ENCODE data around the gene SLC30A3. TPM values are rescaled to one million over a fixed set of nuclear protein-coding genes. Genes with fewer than 3 reads are reported as not detected.

Gene SLC30A3
- total and polyA plus RNA-seq, 4 donors: 2.9 to 30.2 (median 12.1) TPM

GRCh38 chr2:27290549-27290948 lies 27.7 kb upstream of the SLC30A3 start:
- 90% methylated on average over 2 of the region's 5 CpGs for WGBS (ENCODE audit: insufficient coverage)
- DNase-seq (ENCODE audit: low read depth in 4 of 6, low spot score in 6 of 6): no peak
- no peak overlapping the region for H3K27ac ChIP-seq (ENCODE audit: low read depth, low read length)
- H3K36me3 ChIP-seq (ENCODE audit: control insufficient read depth, insufficient read depth, low read length): no peaks in the 10 kb centered on the region
- H3K27me3 ChIP-seq (ENCODE audit: control insufficient read depth, insufficient read depth, low read length): peaks cover 11% of the 10 kb centered on the region
- no peaks in the 10 kb centered on the region for H3K4me1 ChIP-seq (ENCODE audit: control insufficient read depth, insufficient read depth, low read length)
- no peak overlapping the region for H3K4me3 ChIP-seq (ENCODE audit: low read depth, low read length)
- no peaks in the 10 kb centered on the region for H3K9me3 ChIP-seq (ENCODE audit: control insufficient read depth, insufficient read depth, low read length)

GRCh38 chr2:27288610-27289009 lies 25.8 kb upstream of the SLC30A3 start:
- no CpG with 5 or more reads among the region's 3 CpGs for WGBS (ENCODE audit: insufficient coverage)
- DNase-seq (ENCODE audit: low read depth in 4 of 6, low spot score in 6 of 6): no peak
- Histone ChIP-seq H3K9me3 (ENCODE audit: control insufficient read depth, insufficient read depth, low read length) (no peaks in the 10 kb centered on the region), H3K27me3 (ENCODE audit: control insufficient read depth, insufficient read depth, low read length) (peaks cover 15% of the 10 kb centered on the region), H3K4me1 (ENCODE audit: control insufficient read depth, insufficient read depth, low read length) (no peaks in the 10 kb centered on the region), H3K27ac (ENCODE audit: low read depth, low read length) (no peak overlapping the region), H3K36me3 (ENCODE audit: control insufficient read depth, insufficient read depth, low read length) (no peaks in the 10 kb centered on the region), H3K4me3 (ENCODE audit: low read depth, low read length) (no peak overlapping the region)

GRCh38 chr2:27285481-27285880 lies 22.6 kb upstream of the SLC30A3 start:
- WGBS (ENCODE audit: insufficient coverage): 75% methylated on average over 1 of the region's 6 CpGs
- no peak for DNase-seq (ENCODE audit: low read depth in 4 of 6, low spot score in 6 of 6)
- H3K27ac ChIP-seq (ENCODE audit: low read depth, low read length): no peak overlapping the region

GRCh38 chr2:27284996-27285395 lies 22.1 kb upstream of the SLC30A3 start:
- Histone ChIP-seq H3K27ac (ENCODE audit: low read depth, low read length) (no peak overlapping the region), H3K4me3 (ENCODE audit: low read depth, low read length) (no peak overlapping the region), H3K36me3 (ENCODE audit: control insufficient read depth, insufficient read depth, low read length) (no peaks in the 10 kb centered on the region), H3K9me3 (ENCODE audit: control insufficient read depth, insufficient read depth, low read length) (no peaks in the 10 kb centered on the region), H3K27me3 (ENCODE audit: control insufficient read depth, insufficient read depth, low read length) (peaks cover 15% of the 10 kb centered on the region), H3K4me1 (ENCODE audit: control insufficient read depth, insufficient read depth, low read length) (peaks cover 8% of the 10 kb centered on the region)
- WGBS (ENCODE audit: insufficient coverage): no CpG with 5 or more reads among the region's 1 CpG
- DNase-seq (ENCODE audit: low read depth in 4 of 6, low spot score in 6 of 6): no peak

More at GRCh38 chr2:27285481-27285880, 22.6 kb upstream of the SLC30A3 start:
- Histone ChIP-seq H3K36me3 (ENCODE audit: control insufficient read depth, insufficient read depth, low read length) (no peaks in the 10 kb centered on the region), H3K27me3 (ENCODE audit: control insufficient read depth, insufficient read depth, low read length) (peaks cover 15% of the 10 kb centered on the region), H3K4me3 (ENCODE audit: low read depth, low read length) (no peak overlapping the region), H3K9me3 (ENCODE audit: control insufficient read depth, insufficient read depth, low read length) (no peaks in the 10 kb centered on the region), H3K4me1 (ENCODE audit: control insufficient read depth, insufficient read depth, low read length) (peaks cover 8% of the 10 kb centered on the region)

- 23% methylated on average over 2 of the region's 5 CpGs for WGBS (ENCODE audit: insufficient coverage)
- Histone ChIP-seq H3K27me3 (ENCODE audit: control insufficient read depth, insufficient read depth, low read length) (peaks cover 16% of the 10 kb centered on the region), H3K27ac (ENCODE audit: low read depth, low read length) (no peak overlapping the region), H3K4me3 (ENCODE audit: low read depth, low read length) (no peak overlapping the region), H3K4me1 (ENCODE audit: control insufficient read depth, insufficient read depth, low read length) (peaks cover 8% of the 10 kb centered on the region), H3K36me3 (ENCODE audit: control insufficient read depth, insufficient read depth, low read length) (no peaks in the 10 kb centered on the region), H3K9me3 (ENCODE audit: control insufficient read depth, insufficient read depth, low read length) (no peaks in the 10 kb centered on the region)
- DNase-seq (ENCODE audit: low read depth in 4 of 6, low spot score in 6 of 6): no peak
Observed at GRCh38 chr2:27282892-27283291, 20.0 kb upstream of the SLC30A3 start.

GRCh38 chr2:27281855-27282559 lies 19.2 kb upstream of the SLC30A3 start, which contains the start of gene TRIM54:
Gene TRIM54, plus strand, starts transcription at chr2:27282429. Its CDS starts 303 bp downstream, at chr2:27282732.
- H3K4me1 ChIP-seq (ENCODE audit: control insufficient read depth, insufficient read depth, low read length): peaks cover 8% of the 10 kb centered on the region
- H3K27me3 ChIP-seq (ENCODE audit: control insufficient read depth, insufficient read depth, low read length): peaks cover 16% of the 10 kb centered on the region
- no peaks in the 10 kb centered on the region for H3K9me3 ChIP-seq (ENCODE audit: control insufficient read depth, insufficient read depth, low read length)
- no peak within 1 kb of the TSS for H3K4me3 ChIP-seq (ENCODE audit: low read depth, low read length)
- no peak within 1 kb of the TSS for H3K27ac ChIP-seq (ENCODE audit: low read depth, low read length)
- 55% methylated on average over 4 of the region's 5 CpGs for WGBS (ENCODE audit: insufficient coverage)
- no peak for DNase-seq (ENCODE audit: low read depth in 4 of 6, low spot score in 6 of 6)
- no peaks in the 10 kb centered on the region for H3K36me3 ChIP-seq (ENCODE audit: control insufficient read depth, insufficient read depth, low read length)

GRCh38 chr2:27281442-27281841 lies 18.6 kb upstream of the SLC30A3 start:
- no peak for DNase-seq (ENCODE audit: low read depth in 4 of 6, low spot score in 6 of 6)
- Histone ChIP-seq H3K4me3 (ENCODE audit: low read depth, low read length) (no peak overlapping the region), H3K36me3 (ENCODE audit: control insufficient read depth, insufficient read depth, low read length) (no peaks in the 10 kb centered on the region), H3K27ac (ENCODE audit: low read depth, low read length) (no peak overlapping the region), H3K27me3 (ENCODE audit: control insufficient read depth, insufficient read depth, low read length) (peaks cover 16% of the 10 kb centered on the region), H3K9me3 (ENCODE audit: control insufficient read depth, insufficient read depth, low read length) (no peaks in the 10 kb centered on the region), H3K4me1 (ENCODE audit: control insufficient read depth, insufficient read depth, low read length) (peaks cover 8% of the 10 kb centered on the region)
- WGBS (ENCODE audit: insufficient coverage): 74% methylated on average over 3 of the region's 3 CpGs

- DNase-seq (ENCODE audit: low read depth in 4 of 6, low spot score in 6 of 6): no peak
- Histone ChIP-seq H3K27me3 (ENCODE audit: control insufficient read depth, insufficient read depth, low read length) (peaks cover 16% of the 10 kb centered on the region), H3K27ac (ENCODE audit: low read depth, low read length) (no peak overlapping the region), H3K4me3 (ENCODE audit: low read depth, low read length) (no peak overlapping the region), H3K9me3 (ENCODE audit: control insufficient read depth, insufficient read depth, low read length) (no peaks in the 10 kb centered on the region), H3K36me3 (ENCODE audit: control insufficient read depth, insufficient read depth, low read length) (no peaks in the 10 kb centered on the region), H3K4me1 (ENCODE audit: control insufficient read depth, insufficient read depth, low read length) (peaks cover 8% of the 10 kb centered on the region)
- WGBS (ENCODE audit: insufficient coverage): 40% methylated on average over 1 of the region's 3 CpGs
Observed at GRCh38 chr2:27280826-27281225, 18.0 kb upstream of the SLC30A3 start.

- Histone ChIP-seq H3K4me3 (ENCODE audit: low read depth, low read length) (no peak overlapping the region), H3K36me3 (ENCODE audit: control insufficient read depth, insufficient read depth, low read length) (no peaks in the 10 kb centered on the region), H3K4me1 (ENCODE audit: control insufficient read depth, insufficient read depth, low read length) (peaks cover 8% of the 10 kb centered on the region), H3K27ac (ENCODE audit: low read depth, low read length) (no peak overlapping the region), H3K9me3 (ENCODE audit: control insufficient read depth, insufficient read depth, low read length) (no peaks in the 10 kb centered on the region), H3K27me3 (ENCODE audit: control insufficient read depth, insufficient read depth, low read length) (peaks cover 13% of the 10 kb centered on the region)
- no peak for DNase-seq (ENCODE audit: low read depth in 4 of 6, low spot score in 6 of 6)
- WGBS (ENCODE audit: insufficient coverage): no CpG with 5 or more reads among the region's 1 CpG
Observed at GRCh38 chr2:27278010-27278409, 15.2 kb upstream of the SLC30A3 start.
